ENCODE measurements around the gene TK1. TPM values are rescaled to one million over a fixed set of nuclear protein-coding genes. Genes with fewer than 3 reads are reported as not detected.
"Not testable (repeated sequence)": the region's sequence is repeated elsewhere in the genome, so short reads cannot be mapped to it uniquely, and the experiment has no call there.

TK1 gene, protein sequence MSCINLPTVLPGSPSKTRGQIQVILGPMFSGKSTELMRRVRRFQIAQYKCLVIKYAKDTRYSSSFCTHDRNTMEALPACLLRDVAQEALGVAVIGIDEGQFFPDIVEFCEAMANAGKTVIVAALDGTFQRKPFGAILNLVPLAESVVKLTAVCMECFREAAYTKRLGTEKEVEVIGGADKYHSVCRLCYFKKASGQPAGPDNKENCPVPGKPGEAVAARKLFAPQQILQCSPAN
- total RNA-seq (2021; fragmentation: NEBNext Ultra II Directional; extraction: Animal tissue kit (Norgen Biotek cat#: 25700)), result 100 to 1,000 TPM in 4 of 6 experiments, 10 to 100 TPM in 2; 75.8 to 145 (median 136) TPM
- long read RNA-seq, transcript TK1-201 (7 exons, 1,628 nt), result major isoform, 198 of 215 reads
- long read RNA-seq, partial matches to known transcripts, result 5 of 215 reads
- long read RNA-seq, other reads (novel, unspliced or antisense), result 8 of 215 reads

GRCh38 chr17:78186692-78187595 is at the start of gene TK1, which contains the start of gene AFMID:
Gene TK1, minus strand, starts transcription at chr17:78187052. Its CDS starts 58 bp downstream, at chr17:78186994.
Gene AFMID, plus strand, starts transcription at chr17:78187362. Its CDS starts 9 bp downstream, at chr17:78187371.
- Mint-ChIP-seq H3K27ac (peak within 1 kb of the TSS; percentile 69), H3K9me3 (no peaks in the 10 kb centered on the region; the same call in 1 of the 2 replicates), H3K36me3 (ENCODE audit: low read depth) (peaks cover 15% of the 10 kb centered on the region), H3K27me3 (ENCODE audit: insufficient read depth) (no peaks in the 10 kb centered on the region; the same call in 1 of the 2 replicates), H3K4me1 (ENCODE audit: low read depth) (peaks cover 44% of the 10 kb centered on the region), H3K4me3 (peak within 1 kb of the TSS; percentile 91)
- DNase-seq, result peak; percentile 95
- peak; percentile 96 for TF ChIP-seq CTCF (IDR thresholded peaks at IDR 0.05)

GRCh38 chr17:78235885-78236284 is 49.0 kb upstream of the TK1 start:
- DNase-seq, result no peak
- no peak overlapping the region for H3K4me3 Mint-ChIP-seq
- no peaks in the 10 kb centered on the region for H3K4me1 Mint-ChIP-seq (ENCODE audit: low read depth)
- H3K36me3 Mint-ChIP-seq (ENCODE audit: low read depth), result no peaks in the 10 kb centered on the region
- no peak overlapping the region for H3K27ac Mint-ChIP-seq
- H3K27me3 Mint-ChIP-seq (ENCODE audit: insufficient read depth), result peaks cover 30% of the 10 kb centered on the region
- no peak for TF ChIP-seq CTCF (IDR thresholded peaks at IDR 0.05)
- H3K9me3 Mint-ChIP-seq, result no peaks in the 10 kb centered on the region

- H3K27ac Mint-ChIP-seq; H3K4me3 Mint-ChIP-seq; H3K4me1 Mint-ChIP-seq (ENCODE audit: low read depth); H3K36me3 Mint-ChIP-seq (ENCODE audit: low read depth); H3K9me3 Mint-ChIP-seq; DNase-seq: not testable (repeated sequence)
- H3K27me3 Mint-ChIP-seq (ENCODE audit: insufficient read depth), result peaks cover 35% of the 10 kb centered on the region
Measured at GRCh38 chr17:78235022-78235421, 48.2 kb upstream of the TK1 start.

DNA sequence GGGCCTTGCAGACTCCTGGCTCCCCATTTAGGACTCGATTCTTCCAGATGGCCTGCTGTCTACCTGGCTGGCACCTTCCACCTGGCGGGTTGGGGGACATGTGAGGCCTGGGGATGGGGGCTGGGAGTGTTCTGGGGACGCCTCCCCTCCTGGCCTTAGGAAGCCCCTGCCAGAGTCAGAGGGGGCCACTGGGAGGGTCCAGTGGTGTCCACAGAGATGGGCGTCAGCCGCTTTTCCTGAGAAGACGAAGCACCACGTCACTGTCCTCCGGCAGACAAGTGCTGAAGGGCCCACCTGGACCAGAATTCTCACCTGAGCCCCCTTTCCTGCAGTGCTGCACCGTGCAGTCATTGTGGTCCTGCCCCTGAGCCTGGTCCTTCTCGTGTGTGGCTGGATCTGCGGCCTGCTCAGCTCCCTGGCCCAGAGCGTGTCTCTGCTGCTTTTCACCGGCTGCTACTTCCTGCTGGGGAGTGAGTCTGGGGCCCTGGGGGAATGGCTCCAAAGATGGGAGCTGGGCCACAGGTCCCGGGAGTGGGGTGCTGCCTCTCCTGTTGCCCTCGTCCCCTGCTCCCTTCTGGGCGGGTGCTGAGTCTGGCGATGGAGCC is 47.5 kb upstream of the TK1 start:
- Mint-ChIP-seq H3K27me3 (ENCODE audit: insufficient read depth) (peaks cover 35% of the 10 kb centered on the region), H3K36me3 (ENCODE audit: low read depth) (no peaks in the 10 kb centered on the region), H3K27ac (no peak overlapping the region), H3K4me3 (no peak overlapping the region), H3K9me3 (no peaks in the 10 kb centered on the region), H3K4me1 (ENCODE audit: low read depth) (no peaks in the 10 kb centered on the region)
- no peak for TF ChIP-seq CTCF (IDR thresholded peaks at IDR 0.05)
- no peak for DNase-seq

- no peaks in the 10 kb centered on the region for H3K4me1 Mint-ChIP-seq (ENCODE audit: low read depth)
- DNase-seq, result no peak
- no peak overlapping the region for H3K27ac Mint-ChIP-seq
- H3K36me3 Mint-ChIP-seq (ENCODE audit: low read depth), result no peaks in the 10 kb centered on the region
- H3K4me3 Mint-ChIP-seq, result no peak overlapping the region
- no peak for TF ChIP-seq CTCF (IDR thresholded peaks at IDR 0.05)
- no peaks in the 10 kb centered on the region for H3K9me3 Mint-ChIP-seq
- peaks cover 35% of the 10 kb centered on the region for H3K27me3 Mint-ChIP-seq (ENCODE audit: insufficient read depth)
Measured at GRCh38 chr17:78233678-78234077, 46.8 kb upstream of the TK1 start.

All from HFFc6 (cell line).